ENCODE data around the gene TAF13.
"Not testable (repeated sequence)": the region's sequence is repeated elsewhere in the genome, so short reads cannot be mapped to it uniquely, and the experiment has no call there.

TAF13 gene

DNA sequence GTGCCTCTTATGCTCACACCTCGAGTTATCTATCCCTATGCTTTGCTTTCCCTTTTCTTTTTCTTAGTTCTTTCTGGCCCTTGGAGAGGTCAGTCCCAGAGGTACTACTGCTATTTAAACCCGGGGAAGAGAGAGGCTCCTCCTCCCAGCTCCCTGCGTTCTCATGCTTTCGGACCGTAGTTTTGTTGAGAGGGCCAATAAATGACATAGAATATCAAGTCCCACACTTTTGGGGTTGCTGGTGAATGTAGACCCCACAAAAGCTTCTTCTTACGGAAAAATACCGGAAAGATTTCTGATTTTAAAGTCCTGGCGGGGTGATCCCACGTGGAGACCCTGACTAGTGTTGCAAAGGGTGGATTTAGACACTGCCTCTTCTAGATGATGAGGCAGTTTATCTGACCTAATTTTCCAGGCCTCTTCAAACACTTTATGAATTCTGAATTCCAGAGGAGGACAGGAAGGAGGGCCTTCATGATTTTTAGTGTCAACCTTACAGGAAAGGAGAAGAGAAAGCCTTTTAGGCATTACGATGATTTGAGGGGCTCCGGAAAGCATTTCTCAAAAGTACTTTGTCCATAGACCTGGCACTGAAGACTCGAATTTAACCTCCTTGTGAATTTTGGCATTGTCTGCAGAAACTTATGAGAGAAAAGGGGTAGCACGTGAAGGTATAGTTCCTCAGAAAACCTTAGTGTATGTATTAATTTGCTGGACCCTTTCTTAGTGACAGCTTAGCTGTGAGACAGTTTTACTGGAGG is 15.5 kb upstream of the TAF13 start:
- no peak for DNase-seq

GRCh38 chr1:109090196-109091077 is 14.6 kb upstream of the TAF13 start, which contains the start of gene TMEM167B:
Gene TMEM167B (plus strand): TSS chr1:109090764. CDS start chr1:109090873, 109 bp downstream.
- DNase-seq: peak; percentile 74

GRCh38 chr1:109089242-109090015 is 13.6 kb upstream of the TAF13 start:
- peak; percentile 33 for DNase-seq

DNA sequence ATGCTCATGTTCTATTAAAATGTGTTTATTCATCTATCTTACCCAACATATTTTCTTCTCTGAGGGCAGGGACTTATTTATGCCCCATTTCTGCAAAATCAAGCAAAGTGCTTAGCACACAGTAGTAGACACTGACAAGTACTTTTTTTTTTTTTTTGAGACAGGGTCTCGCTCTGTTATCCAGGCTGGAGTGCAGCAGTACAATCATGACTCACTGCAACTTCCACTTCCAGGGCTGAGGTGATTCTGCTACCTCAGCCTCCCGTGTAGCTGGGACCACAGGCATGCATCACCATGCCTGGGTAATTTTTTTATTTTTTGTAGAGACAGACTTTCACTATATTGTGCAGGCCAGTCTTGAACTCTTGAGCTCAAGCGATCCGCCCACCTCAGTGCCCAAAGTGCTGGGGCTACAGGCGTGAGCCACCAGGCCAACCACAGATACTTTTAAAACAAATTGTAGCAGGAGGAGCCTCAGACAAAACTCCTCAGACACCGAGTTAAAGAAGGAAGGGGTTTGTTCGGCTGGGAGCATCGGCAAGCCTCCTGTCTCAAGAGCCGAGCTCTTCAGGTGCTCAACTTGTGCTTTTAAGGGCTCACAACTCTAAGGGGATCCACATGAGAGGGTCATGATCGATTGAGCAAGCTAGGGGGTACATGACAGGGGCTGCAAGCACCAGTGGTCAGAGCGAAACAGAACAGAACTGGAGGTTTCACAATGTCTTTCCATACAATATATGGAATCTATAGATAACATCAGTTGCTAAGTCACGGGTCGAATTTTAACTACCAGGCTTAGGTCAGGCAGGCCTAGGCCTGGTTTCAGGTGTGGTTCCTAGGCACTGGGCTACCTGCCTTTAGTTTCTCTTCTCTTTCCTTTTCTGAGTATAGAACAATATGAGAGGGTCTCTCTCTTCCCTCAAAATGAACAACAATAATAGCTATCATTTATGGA is 9.0 kb upstream of the TAF13 start:
- no peak for DNase-seq

- no peak for DNase-seq
These were observed 8.1 kb upstream of the TAF13 start for GRCh38 chr1:109083923-109084322.

- DNase-seq: no peak
These were observed 7.7 kb upstream of the TAF13 start for GRCh38 chr1:109083501-109083900.

GRCh38 chr1:109080441-109081082 is 4.8 kb upstream of the TAF13 start:
- DNase-seq: no peak

DNA sequence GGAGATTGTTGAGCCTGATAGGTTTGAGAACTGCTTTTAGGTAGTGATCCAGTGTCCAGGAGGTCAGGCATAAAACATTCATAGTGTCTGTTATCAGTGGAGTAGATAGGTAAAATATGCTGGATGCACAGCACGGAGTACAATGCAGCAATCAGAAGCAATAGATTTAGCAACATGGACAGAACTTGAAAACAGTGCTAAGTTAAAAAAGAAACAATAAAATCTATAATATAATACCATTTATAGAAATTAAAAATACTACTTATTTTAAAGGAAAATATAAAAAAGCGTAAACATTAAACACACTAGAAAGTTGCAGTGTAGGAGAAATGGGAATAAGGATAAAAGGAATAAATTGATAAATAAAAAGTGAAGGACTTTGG is 3.4 kb upstream of the TAF13 start:
- no peak for DNase-seq

DNA sequence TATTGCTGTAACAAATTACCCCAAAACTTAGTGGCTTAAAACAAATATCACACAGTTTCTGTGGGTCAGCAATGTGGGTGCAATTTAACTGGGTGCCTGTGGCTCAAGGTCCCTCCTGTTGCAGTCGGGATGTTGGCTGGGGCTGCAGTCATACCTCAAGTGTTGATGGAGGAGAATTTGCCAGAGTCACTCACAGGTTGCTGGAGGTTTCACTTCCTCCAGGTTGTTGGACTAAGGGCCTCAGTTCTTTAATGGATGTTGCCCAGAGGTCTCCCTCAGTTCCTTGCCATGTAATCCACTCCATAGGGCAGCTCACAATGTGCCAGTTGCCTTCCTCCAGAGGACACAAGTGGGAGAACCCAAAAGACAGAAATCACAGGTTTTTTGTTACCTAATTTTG is 2.5 kb upstream of the TAF13 start:
- no peak for DNase-seq

- DNase-seq: no peak
These were observed 6.5 kb downstream of the TAF13 start for GRCh38 chr1:109069294-109069693.

DNA sequence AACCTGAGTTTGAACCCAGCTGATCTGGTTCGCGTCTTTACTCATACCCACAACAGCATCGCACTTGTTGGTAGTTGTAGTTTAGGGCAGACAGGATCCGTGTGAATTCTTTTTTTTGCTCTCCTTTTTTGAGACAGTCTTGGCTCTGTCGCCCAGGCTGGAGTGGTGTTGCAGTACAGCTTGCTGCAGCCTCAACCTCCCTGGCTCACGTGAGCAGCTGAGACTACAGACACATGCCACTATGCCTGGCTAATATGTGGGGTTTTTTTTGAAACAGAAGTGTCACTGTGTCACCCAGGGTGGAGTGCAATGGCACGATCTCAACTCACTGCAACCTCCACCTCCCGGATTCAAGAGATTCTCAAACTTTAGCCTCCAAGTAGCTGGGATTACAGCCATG is 7.9 kb downstream of the TAF13 start:
- no peak for DNase-seq

- no peak for DNase-seq
These were observed 10.7 kb downstream of the TAF13 start for GRCh38 chr1:109065137-109065536.

DNA sequence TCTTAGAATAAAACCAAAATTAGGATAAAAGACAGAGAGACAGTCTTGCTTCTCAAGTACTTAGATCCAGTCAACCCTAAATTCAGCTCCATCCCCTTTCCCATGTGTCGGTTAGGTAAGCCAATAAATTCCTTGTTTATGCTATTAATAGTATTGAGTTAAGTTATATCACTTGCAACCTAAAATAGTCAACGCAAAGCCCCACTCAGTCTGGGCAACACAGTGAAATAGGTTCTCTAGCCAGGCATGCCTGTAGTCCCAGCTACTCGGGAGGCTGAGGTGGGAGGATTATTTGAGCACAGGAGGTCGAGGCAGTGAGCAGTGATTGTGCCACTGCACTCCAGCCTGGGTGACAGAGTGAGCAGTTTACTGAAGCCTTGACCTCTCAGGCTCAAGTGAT is 14.6 kb downstream of the TAF13 start:
- no peak for DNase-seq

- DNase-seq: no peak
These were observed 15.1 kb downstream of the TAF13 start for GRCh38 chr1:109060707-109061106.

DNA sequence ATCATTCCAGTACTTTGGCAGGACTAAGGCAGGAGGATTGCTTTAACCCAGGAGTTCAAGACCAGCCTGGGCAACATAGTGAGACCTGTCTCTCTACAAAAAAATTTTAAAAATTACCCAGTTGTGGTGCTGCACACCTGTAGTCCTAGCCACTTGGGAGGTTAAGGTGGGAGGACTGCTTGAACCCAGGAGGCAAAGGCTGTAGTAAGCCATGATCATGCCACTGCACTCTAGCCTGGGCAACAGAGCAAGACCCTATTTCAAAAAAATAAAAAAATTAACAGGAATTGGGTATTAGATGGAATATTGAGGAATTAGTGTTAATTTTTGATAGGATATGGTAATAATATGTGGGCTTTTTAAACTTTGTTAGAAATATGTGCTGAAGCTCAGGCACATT is 16.8 kb downstream of the TAF13 start:
- no peak for DNase-seq

- DNase-seq: no peak
These were observed 19.7 kb downstream of the TAF13 start for GRCh38 chr1:109056064-109056463.

- not testable (repeated sequence) for DNase-seq
These were observed 23.7 kb downstream of the TAF13 start for GRCh38 chr1:109052145-109052544.

DNA sequence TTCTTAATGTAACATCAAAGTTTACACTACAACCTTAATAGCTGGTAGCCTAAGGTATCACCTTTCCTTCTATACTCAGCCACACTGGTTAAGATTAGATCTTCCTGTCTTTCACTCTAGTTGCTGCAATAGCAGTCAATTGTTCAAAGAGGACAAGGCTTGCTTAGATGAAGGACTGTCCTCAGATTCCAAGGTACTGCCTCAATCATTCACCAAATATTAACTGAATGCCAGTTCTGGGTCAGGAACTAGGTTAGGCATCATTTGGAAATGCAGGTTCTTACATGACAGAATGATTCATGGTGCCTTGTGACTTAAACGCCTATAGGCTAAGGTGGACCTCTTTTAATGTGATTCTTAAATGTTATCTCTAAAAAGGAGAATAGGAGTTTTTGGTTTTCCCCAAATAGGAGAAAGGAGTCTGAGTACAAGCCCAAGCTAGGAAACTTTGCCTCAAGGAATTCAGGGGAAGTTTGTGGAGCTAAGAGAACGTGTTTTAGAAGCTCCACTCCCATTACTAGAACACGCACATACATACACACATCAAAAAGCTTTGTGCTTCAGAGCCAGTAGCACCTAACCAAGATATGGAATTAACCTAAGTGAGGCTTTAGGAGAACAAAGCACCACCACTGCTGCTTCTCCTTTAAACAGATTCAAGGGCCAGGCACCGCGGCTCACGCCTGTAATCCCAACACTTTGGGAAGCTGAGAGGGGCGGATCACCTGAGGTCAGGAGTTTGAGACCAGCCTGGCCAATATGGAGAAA is 25.4 kb downstream of the TAF13 start:
- DNase-seq: no peak

DNA sequence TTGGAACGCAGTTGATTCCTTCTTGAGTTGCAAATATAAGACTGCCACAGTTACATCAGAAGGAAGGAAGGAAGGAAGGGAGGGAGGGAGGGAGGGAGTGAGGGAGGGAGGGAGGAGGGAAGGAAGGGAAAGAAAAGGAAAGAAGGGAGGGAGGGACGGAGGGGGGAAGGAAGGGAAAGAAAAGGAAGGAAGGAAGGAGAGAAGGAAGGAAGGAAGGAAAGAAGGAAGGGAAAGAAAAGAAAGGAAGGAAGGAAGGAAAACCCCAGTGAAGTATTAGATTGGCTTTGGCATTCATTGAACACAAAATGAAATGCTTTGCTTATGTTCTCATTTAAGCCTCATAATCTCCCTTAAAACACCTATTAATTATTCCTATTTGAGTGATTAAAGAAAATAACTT is 27.5 kb downstream of the TAF13 start:
- DNase-seq: no peak

DNA sequence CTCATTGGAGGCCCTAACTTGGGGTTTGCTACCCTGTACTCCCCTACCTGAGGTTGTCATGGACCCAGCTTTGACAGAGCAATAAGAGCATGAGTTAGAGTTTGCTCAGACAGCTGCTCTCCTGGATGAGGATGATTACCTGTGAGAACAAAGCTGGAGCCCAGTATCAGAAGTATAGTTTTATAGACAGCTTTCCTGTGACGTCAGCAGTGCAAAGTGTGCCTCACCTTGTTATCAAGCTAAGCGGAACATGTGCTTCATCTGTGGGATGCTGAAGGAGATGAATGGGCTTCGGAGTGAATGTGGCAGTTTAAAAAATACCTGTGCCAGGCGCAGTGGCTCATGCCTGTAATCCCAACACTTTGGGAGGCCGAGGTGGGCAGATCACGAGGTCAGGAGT is 28.5 kb downstream of the TAF13 start:
- DNase-seq: no peak

GRCh38 chr1:109046671-109047070 is 29.1 kb downstream of the TAF13 start:
- no peak for DNase-seq

All from NCI-H187 treated with DMSO at 0.1 percent for 48 hours (cell line).